Neuronal stem cell (in vitro differentiated cells): ENCODE data around the gene ADNP. TPM values are rescaled to one million over a fixed set of nuclear protein-coding genes. Genes with fewer than 3 reads are reported as not detected.

Experiments used
- small RNA-seq: library from polyadenylated mRNA; stranded (forward); fragments of <200 nt; extraction: miRNeasy Mini kit (QIAGEN cat#:217004); gene quantifications from one replicate; pipeline ENCODE3, GENCODE V24; 2013; ENCODE audit not compliant: insufficient read depth

Gene ADNP

Small RNA genes within 50 kb of the gene (small RNA-seq; reads per million reads assigned to genes)
- not detected for gene TMSB4XP6
